ENCODE data around the gene LHX5.

Gene LHX5

DNA sequence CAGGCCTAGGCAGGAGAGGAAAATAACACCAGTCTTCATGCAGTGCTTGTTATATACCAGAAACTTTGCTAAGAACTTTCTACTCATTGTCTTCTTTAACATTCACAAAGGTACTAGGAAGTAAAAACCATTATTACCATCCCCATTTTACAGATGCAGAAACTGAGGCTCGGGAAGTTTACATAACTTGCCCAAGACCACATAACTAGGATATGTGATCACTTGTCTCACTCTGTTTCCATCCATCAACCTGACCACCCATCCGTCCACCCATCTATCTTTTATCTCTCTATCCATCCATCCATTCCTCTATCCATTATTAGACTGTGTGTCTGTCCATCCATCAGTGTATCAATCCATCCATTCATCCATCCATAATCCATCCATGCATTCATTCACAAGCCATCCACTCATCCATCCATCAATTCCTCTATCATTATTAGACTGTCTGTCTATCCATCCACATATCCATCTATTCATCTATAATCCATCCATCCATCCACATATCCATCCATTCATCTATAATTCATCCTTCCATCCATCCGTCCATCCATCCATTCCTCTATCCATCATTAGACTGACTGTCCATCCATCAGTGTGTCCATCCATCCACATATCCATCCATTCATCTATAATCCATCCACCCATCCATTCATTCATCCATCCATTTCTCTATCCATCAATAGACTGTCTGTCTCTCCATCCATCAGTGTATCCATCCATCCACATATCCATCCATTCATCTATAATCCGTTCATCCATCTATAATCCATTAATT, 33.0 kb downstream of the LHX5 start:
- DNase-seq = no peak

DNA sequence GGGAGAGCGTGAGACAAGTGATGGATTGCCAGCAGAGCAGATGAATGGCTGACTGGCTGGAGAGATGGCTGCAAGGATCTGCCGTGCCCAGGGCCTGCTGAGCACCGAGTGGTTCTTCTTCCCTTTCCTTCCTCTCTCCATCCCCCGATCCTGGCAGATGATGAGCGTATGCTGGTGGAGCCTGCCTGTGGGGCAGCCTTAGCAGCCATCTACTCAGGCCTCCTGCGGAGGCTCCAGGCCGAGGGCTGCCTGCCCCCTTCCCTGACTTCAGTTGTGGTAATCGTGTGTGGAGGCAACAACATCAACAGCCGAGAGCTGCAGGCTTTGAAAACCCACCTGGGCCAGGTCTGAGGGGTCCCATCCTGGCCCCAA, 34.0 kb downstream of the LHX5 start:
- DNase-seq = no peak

DNA sequence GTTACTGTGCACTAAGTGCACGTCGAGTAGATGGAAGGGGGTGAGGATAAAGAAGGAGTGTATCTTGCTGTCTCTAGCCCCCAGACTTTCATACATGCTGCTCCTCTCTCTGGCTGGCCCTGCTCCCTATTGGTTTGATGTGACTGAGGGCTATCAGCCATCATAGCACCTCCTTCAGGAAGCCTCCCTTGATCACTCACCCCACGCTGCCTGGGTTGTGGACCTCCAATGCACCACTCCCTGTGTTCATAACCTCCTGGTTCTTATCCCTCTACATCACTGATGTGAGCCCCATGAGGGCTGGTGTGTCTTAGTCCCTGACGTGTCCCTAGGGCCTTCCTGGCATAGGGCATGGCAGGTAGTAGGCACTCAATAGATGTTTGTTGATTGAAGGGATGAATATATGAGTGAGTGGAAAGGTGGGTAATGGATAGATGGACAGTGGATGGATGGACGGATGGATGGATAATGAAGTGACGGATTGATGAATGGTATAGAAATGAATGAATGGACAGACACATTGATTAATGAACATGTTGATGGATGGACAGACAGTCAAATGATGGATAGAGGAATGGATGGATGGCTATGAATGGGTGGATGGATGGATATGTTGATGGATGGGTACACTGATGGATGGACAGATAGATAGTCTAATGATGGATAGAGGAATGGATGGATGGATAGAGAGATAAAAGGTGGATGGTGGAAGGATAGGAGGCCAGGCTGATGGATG, 34.5 kb downstream of the LHX5 start:
- DNase-seq = no peak

DNA sequence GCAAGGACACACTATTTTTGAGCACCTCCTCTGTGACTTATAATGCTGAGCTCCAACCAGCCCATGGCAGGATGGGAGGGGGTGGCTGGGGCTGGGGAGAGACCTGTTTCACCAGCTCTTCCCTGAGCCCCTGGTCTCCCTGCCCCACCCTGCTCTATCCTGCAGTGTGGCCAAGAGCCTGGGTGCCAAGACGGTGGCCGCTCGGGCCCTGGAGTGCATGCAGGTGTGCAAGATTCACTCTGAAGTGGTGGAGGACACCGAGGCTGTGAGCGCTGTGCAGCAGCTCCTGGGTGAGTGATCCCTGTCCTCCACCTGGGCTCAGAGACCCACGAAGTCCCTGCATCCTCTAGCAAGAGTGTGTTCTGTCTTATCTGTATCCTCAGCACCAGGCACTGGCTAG, 35.1 kb downstream of the LHX5 start:
- DNase-seq = no peak

DNA sequence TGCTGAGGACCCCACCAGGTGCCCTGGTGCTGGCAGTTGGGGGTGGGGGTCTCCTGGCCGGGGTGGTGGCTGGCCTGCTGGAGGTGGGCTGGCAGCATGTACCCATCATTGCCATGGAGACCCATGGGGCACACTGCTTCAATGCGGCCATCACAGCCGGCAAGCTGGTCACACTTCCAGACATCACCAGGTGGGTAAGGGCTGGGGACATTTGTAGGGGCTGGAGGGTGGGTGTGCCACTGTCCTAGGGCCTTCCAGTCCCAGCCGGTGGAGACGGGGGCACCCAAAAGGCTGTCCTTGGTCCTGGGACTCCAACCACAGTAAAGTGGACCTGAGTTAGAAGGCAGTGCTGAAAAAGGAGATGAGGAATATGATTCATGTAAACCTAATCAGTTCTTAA, 36.3 kb downstream of the LHX5 start:
- no peak for DNase-seq

DNA sequence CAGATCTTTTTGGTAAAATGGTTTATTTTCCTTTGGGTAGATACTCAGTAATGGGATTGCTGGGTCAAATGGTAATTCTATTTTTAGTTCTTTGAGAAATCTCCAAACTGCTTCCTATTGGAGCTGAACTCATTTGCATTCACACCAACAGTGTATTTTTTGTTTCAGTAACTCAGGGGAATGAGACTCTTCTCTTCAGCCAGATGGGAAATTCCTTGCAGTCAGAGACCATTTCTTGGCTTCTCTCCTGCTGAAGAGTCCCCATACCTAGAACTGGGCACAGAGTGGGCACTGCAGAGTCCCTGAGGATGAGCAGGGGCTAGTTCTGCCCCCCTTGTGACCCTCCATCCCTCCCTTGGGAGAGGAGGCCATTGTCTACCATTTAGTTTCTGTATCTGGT, 38.7 kb downstream of the LHX5 start:
- no peak for DNase-seq

DNA sequence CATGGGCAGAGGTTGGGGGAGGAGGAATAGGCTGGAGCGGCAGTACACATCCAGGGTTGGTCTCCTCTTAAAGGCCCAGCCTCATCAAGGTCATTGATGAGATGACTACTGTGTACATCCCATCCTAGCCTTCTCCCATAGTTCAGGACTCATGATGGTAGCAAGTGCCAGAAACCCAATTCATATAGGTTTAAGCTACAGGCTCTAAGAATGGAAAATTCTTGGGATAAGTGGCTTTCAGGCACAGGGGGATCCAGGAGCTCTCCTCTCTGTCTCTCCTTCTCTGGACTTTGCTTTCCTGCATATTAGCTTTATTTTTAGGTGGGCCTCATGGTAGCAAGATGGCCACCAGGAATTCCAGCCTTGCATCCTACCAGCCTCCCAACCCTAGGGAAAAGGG, 43.2 kb downstream of the LHX5 start:
- no peak for DNase-seq

DNA sequence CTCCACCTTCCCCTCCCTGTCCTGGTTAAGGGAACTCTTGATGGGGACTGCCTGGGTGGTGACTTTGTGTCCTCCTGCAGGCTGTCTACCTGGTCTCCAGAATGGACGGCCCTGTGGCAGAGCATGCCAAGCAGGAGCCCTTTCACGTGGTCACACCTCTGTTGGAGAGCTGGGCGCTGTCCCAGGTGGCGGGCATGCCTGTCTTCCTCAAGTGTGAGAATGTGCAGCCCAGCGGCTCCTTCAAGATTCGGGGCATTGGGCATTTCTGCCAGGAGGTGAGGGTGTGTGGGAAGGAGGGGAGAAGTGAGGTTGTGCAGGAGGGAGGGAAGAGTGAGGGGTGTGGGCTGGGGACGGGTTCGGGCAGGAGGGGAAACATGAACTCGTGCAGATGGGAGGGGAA, 43.8 kb downstream of the LHX5 start:
- no peak for DNase-seq

DNA sequence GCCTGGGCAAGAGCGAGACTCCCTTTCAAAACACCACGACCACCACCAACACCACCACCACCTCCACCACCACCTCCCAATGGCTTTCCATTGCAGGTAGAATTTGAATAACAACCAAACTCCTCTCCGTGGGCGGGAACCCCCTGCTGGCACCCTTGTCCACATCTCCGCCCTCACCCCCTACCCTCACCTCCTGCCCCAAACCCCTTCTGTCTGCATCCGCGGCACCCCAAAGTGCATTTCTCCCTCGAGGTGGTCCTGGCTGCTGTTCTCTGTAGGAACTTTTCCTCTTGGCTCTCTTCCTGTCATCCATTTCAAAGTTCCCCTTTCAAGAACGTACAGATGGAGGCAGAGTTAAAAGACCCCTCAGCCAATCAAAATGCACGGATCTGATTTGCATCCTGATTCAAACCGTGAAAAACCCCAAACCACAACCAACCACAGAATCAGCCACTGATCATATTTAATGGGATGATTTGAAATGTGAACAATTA, 45.7 kb downstream of the LHX5 start:
- no peak for DNase-seq

DNA sequence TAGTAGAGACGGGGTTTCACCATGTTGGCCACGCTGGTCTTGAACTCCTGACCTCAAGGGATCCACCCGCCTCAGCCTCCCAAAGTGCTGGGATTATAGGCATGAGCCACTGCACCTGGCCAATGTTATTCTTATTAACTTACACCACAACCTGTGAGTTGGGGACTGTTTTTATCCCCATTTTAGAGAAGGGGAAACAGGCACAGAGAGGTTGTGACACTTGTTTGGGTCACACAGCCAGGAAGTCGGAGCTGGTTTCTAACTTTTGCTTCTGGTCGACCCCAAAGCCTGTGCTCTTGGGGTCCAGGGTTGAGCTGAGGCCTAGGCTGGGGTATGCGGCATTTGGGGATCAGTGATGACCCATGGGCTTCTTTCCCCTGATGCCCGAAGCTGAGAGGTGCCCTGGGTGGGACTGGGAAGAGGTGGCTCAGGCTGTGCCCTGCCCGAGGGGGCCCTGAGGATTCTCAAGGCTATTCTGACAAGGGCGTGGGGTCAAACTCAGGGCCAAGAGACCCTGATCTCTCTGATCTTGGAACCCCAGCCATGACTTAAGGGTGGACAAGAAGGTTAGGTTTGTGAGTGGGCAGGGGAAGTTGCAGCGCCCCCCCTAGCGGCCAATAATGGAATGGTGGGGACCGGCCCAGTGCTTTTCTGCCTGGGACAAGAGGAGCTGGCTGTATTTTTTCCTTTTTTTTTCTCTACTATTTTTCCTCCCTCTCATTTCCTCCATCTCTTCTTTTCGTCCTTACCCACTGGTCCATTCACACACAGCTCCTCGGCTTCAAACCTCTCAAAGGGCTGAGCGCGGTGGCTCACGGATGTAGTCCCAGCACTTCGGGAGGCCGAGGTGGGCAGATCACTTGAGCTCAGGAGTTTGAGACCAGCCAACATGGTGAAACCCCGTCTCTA, 46.5 kb downstream of the LHX5 start:
- DNase-seq = peak; percentile 20

DNA sequence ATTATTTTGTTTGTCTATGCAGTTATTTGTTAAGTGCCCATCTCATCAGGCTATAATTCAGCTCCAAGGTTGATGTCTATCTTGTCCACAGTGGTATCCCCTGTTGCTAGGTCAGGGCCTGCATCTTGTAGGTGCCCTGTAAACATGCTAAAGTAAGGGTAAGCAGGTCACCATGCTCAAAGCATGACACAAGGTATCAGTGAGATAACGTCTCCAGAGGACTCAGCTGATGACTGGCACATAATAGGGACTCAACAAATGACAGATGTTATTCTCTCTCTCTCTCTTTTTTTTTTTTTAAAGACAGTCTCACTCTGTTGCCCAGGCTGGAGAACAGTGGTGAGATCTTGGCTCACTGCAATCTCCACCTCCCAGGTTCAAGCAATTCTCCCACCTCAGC, 47.2 kb downstream of the LHX5 start:
- no peak for DNase-seq

DNA sequence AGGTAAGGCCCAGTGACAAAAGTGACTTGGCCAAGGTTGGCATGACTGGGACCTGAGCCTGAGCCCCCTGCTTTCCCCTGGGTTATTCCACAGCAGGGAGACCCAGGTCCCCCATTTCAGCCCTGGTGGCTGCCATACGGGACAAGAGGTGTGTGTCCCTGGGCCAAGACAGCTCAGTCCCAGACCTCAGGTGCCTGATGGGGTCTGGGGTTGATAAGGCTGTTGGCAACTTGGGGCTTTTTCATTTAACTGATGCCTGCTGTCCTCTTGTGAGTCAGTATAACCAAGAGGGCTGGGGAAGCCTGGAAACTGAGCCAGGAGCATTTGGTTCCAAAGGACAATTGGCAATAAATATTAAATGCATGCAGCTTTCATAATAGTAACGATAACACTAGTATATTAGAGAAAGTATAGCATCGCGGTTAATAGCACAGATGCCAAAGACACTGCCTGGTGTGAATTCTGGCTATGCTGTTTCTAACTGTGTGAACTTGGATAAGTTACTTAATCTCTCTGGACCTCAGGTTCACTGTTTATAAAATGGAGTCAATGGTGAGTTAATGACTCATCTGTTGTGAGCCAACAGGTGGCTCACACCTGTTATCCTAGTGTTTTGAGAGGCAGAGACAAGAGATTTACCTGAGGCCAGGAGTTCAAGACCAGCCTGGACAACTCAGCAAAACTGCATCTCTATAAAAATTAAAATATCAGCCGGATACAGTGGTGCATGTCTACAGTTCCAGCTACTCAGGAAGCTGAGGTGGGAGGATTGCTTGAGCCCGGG, 48.6 kb downstream of the LHX5 start:
- DNase-seq = no peak

DNA sequence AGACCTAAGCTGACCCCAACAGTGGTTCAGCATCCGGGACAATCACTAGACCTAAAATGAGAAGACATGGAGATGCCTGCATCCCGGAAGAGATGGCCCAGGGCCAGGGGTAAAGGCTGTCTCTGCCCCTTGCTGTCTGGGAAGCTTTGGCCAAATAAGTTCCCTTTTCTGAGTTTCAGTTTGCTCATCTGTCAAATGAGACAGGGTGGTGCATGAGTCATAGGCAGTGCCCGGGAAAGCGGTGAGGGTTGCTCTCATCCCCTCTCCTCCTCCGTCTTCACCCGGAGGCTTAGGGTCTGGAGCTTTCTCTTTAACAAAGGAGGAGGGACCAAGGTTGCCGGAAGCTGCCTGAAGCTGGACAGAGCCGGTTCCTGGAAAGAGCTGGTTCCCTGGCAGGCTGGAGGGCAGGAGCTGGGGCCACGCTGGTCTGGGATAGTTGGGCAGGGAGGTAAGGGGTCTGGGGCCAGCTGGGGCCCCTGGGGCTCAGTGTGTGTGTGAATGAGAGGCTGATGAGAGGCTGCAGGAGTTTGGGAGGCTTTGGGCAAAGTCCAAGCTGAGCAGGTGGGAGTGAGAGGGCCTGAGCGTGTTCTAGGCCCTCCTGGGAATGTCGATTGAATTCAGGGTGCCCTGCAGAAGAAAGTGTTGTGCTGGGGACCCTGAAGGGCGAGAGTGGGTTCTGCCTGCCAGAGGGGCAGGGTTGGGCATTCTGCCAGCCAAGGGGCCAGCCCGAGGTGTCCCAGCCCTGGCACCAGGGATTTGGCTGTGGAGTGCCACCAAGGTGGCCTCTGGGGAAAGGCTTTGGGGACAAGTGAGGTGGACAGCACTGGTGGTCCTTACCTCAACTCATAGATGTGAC, 49.4 kb downstream of the LHX5 start, which contains the start of gene SDSL:
Gene SDSL (plus strand): TSS at position 351 of the 856 bp plus-strand sequence. CDS start 5,603 bp downstream, outside the sequence.
- DNase-seq = no peak

DNA sequence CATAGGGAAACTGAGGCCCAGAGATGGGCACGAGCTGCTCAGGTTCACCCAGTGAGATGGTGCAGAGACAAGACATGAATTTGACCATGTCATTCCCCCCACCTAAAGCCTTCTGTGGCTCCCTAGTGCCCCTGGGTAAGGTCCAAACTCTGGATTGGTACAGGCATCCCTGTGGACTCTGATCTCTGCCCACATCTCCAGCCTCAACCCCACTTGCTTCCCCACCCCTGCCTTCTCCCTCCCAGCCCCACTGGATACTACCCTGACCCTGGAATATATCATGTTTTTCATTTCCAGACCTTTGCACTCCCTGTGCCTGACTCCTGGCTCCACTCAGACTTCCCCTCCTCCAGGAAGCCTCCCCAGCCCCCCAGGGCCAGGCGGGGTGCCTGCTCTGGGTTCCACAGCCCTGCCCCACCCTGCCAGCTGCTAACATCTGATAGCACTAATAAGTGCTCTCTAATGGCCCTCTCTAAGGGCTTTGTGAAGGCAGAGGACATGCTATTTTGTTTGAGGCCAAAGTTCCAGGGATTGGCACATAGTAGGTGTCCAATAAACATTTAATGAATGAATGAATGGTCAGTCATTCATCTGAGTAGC, 50.6 kb downstream of the LHX5 start:
- DNase-seq = no peak

DNA sequence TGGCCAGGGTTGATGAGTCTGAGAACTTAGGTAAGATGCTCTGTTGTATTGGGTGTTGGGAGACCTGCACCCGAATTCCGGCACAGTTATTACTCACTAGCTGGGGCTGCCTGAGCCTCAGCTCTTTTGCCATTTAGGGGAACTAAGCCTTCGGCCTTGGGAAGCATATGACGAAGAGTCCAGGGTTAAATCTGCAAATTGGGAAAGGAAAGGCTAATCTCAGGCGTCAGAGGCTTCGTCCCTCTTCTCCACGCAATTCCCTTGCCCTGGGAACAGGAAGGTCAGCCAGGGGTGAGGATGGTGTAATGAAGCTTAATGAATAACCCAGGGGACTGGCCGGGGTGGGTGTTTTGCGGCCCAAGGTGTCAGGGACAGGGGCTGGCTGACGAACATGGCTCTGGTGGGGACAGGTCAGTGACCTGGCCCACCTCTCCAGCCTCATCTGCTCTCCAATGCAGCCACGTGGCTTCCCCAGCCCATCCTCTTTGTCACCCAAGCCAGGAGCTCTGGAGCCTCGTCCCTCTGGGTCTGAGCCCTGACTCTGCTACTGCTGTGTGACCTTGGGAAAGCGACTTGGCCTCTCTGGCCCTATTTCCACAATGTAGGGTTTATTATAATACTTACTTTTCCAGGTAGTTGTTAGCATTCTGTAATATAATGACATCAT, 53.3 kb downstream of the LHX5 start:
- no peak for DNase-seq

DNA sequence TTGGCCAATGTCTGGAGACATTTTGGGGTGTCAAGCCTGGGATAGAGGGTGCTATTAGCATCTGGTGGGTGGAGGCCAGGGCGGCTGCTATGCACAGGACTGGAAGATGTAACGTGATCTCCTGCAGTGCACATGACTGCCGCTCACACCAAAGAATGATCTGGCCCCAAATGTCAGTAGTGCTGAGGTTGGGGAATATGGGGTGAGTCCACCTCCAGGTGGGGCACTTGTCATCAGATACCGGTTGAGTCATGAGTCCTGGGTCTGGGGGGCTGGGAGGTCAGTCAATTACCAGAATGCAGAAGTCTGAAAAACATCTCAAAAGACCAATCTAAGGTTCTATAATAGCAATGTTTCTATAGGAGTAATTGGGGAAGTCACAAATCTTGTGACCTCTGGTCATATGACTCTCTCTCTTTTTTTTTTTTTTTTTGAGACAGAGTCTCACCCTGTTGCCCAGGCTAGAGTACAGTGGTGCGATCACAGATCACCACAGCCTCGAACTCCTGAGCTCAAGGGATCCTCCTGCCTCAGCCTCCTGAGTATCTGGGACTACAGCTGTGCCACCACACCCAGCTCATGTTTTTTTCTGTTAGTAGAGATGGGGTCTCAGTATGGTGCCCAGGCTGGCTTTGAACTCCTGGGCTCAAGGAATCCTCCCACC, 55.4 kb downstream of the LHX5 start:
- DNase-seq = no peak

DNA sequence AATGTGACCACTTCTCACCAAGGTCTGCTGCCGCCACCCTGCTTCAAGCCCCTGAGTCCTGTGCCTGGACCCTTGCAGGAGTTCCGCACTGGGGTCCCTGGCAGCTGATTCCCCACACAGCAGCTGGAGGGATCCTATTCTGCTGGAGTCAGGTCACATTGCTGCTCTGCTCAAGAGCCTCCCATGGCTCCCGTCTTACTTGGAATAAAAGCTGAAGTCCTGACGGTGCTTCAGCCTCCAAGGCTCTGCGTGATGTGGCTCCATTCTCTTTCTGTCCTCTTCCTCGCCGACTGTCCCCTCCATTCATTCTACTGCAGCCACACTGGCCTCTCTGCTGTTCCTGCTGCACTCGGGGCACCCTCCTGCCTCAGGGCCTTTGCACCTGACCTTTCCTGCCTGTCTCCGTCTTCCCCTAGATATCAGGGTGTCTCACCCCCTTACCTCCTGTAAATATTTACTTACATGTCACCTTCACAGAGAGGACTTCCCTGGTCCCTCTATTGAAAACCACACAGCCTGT, 57.1 kb downstream of the LHX5 start:
- DNase-seq = no peak

DNA sequence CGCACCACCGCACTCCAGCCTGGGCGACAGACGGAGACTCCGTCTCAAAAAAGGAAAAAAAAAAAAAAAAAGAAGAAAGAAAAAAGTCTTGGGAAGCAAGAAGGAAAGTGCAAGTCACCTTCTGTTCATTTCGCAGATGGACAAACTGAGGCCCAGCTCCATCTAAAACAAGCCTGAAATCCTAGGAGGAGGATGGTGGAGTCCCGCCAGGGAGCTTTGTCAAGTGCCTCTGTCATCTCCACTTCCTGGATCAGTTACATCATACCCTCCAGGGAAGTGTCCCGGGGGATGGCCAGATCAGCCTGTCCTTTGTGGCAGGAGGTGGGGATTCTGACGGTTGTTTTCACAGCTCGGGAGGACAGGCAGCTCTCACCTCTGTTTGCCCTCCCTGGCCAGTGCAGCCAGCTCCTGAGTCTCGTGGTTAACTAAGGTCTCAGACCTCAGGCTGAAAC, 58.2 kb downstream of the LHX5 start:
- DNase-seq = no peak

Measured in central memory CD4-positive, alpha-beta T cell (primary cell).